Osteoblast (primary cell): Measurements from ENCODE around the gene TMOD1. TPM values are rescaled to one million over a fixed set of nuclear protein-coding genes. Genes with fewer than 3 reads are reported as not detected.

ENCODE experiments used
- DNase-seq: peaks from one replicate; pipeline ENCODE4 v3.0.0; 2011; ENCODE audit warnings: low spot score, mixed read lengths; ENCODE audit not compliant: insufficient read length; ENCODE audit errors: missing footprints
- H2AFZ ChIP-seq: 2 replicates; pipeline ENCODE4 v1.6.0; 2011; ENCODE audit warnings: mild to moderate bottlenecking, low read length
- H3K27ac ChIP-seq: 2 replicates; pipeline ENCODE4 v1.5.1; 2011; ENCODE audit warnings: mild to moderate bottlenecking, low read depth, low read length, moderate library complexity
- H3K27me3 ChIP-seq: 2 replicates; pipeline ENCODE4 v1.6.0; 2012; ENCODE audit warnings: mild to moderate bottlenecking, control low read depth, inconsistent platforms, low read length, moderate library complexity; ENCODE audit not compliant: insufficient read depth
- H3K36me3 ChIP-seq: 2 replicates; pipeline ENCODE4 v1.5.1; 2011; ENCODE audit warnings: mild to moderate bottlenecking, low read length, control low read depth, moderate library complexity; ENCODE audit not compliant: insufficient read depth
- H3K4me1 ChIP-seq: 2 replicates; pipeline ENCODE4 v1.5.1; 2011; ENCODE audit warnings: mild to moderate bottlenecking, low read length, control low read depth, moderate library complexity; ENCODE audit not compliant: insufficient read depth
- H3K4me2 ChIP-seq: 2 replicates; pipeline ENCODE4 v1.6.0; 2011; ENCODE audit warnings: mild to moderate bottlenecking, low read length; ENCODE audit not compliant: insufficient read depth
- H3K4me3 ChIP-seq: fragments of 200-600 bp; sonication (generic); 3 replicates; pipeline ENCODE4 v1.5.1; 2012; ENCODE audit warnings: mild to moderate bottlenecking, low read length, inconsistent platforms; ENCODE audit not compliant: insufficient read depth
- H3K79me2 ChIP-seq: 2 replicates; pipeline ENCODE4 v1.6.0; 2012; ENCODE audit warnings: mild to moderate bottlenecking, low read length, control low read depth, inconsistent platforms; ENCODE audit not compliant: insufficient read depth
- H3K9me3 ChIP-seq: 2 replicates; pipeline ENCODE4 v1.5.1; 2011; ENCODE audit warnings: low read depth, low read length, control low read depth
- H4K20me1 ChIP-seq: 2 replicates; pipeline ENCODE4 v1.6.0; 2012; ENCODE audit warnings: mild to moderate bottlenecking, low read length, control low read depth; ENCODE audit not compliant: insufficient read depth
- CTCF ChIP-seq: IDR thresholded peaks from 2 replicates; pipeline ENCODE4 v1.5.1; 2011; ENCODE audit warnings: mild to moderate bottlenecking, low read depth, low read length, moderate library complexity; ENCODE audit errors: extremely low read depth
- total RNA-seq: library from RNA; depleted of rRNA; stranded (reverse); fragments of >200 nt; gene quantifications from 2 replicates; pipeline ENCODE4 v1.2.3, GENCODE V29; 2012

Gene TMOD1
- total RNA-seq, 1 donor, result not detected

GRCh38 chr9:97528529-97529230, 27.2 kb downstream of the TMOD1 start:
- Histone ChIP-seq H2AFZ (no peak overlapping the region), H3K36me3 (no peaks in the 10 kb centered on the region), H3K4me3 (no peak overlapping the region), H3K27me3 (peaks cover 3% of the 10 kb centered on the region), H3K27ac (no peak overlapping the region), H3K4me2 (no peak overlapping the region), H3K9me3 (no peaks in the 10 kb centered on the region), H3K4me1 (peaks cover 6% of the 10 kb centered on the region), H4K20me1 (no peaks in the 10 kb centered on the region), H3K79me2 (no peaks in the 10 kb centered on the region)
- no peak for TF ChIP-seq CTCF
- DNase-seq, result no peak

- H3K4me2 ChIP-seq, result no peak overlapping the region
- H3K36me3 ChIP-seq, result no peaks in the 10 kb centered on the region
- H3K4me3 ChIP-seq, result no peak overlapping the region
- no peaks in the 10 kb centered on the region for H3K27me3 ChIP-seq
- no peak overlapping the region for H3K27ac ChIP-seq
- no peak for TF ChIP-seq CTCF
- no peak overlapping the region for H2AFZ ChIP-seq
- no peaks in the 10 kb centered on the region for H3K9me3 ChIP-seq
- no peak for DNase-seq
- peaks cover 6% of the 10 kb centered on the region for H3K4me1 ChIP-seq
- no peaks in the 10 kb centered on the region for H3K79me2 ChIP-seq
- H4K20me1 ChIP-seq, result no peaks in the 10 kb centered on the region
Measured at GRCh38 chr9:97529363-97530076, 28.1 kb downstream of the TMOD1 start.

GRCh38 chr9:97531888-97532376, 30.5 kb downstream of the TMOD1 start:
- no peaks in the 10 kb centered on the region for H3K79me2 ChIP-seq
- DNase-seq, result no peak
- H3K9me3 ChIP-seq, result no peaks in the 10 kb centered on the region
- no peak for TF ChIP-seq CTCF
- no peak overlapping the region for H3K27ac ChIP-seq
- H3K27me3 ChIP-seq, result no peaks in the 10 kb centered on the region
- H3K4me1 ChIP-seq, result peaks cover 6% of the 10 kb centered on the region
- no peak overlapping the region for H2AFZ ChIP-seq
- no peaks in the 10 kb centered on the region for H3K36me3 ChIP-seq
- H3K4me3 ChIP-seq, result no peak overlapping the region
- H4K20me1 ChIP-seq, result no peaks in the 10 kb centered on the region
- no peak overlapping the region for H3K4me2 ChIP-seq

GRCh38 chr9:97534185-97534584, 32.7 kb downstream of the TMOD1 start:
- H3K4me2 ChIP-seq, result no peak overlapping the region
- no peaks in the 10 kb centered on the region for H3K9me3 ChIP-seq
- no peaks in the 10 kb centered on the region for H3K36me3 ChIP-seq
- H2AFZ ChIP-seq, result no peak overlapping the region
- peaks cover 3% of the 10 kb centered on the region for H3K27me3 ChIP-seq
- H3K4me1 ChIP-seq, result peaks cover 6% of the 10 kb centered on the region
- DNase-seq, result no peak
- TF ChIP-seq CTCF, result no peak
- H3K4me3 ChIP-seq, result no peak overlapping the region
- no peak overlapping the region for H3K27ac ChIP-seq
- no peaks in the 10 kb centered on the region for H3K79me2 ChIP-seq
- H4K20me1 ChIP-seq, result no peaks in the 10 kb centered on the region
